Sigmoid colon (tissue), 4 donors: ENCODE data around the gene CDH13.

Experiments used
- CTCF ChIP-seq, 4 experiments: fragments of 450-650 bp in 3 of 4; fragments of 200-600 bp in 1 of 4; IDR thresholded peaks; one replicate each; pipeline ENCODE4 v1.5.1; 2016 to 2019; ENCODE audit warnings: antibody characterized with exemption in 4 of 4, mild to moderate bottlenecking in 3 of 4, moderate library complexity in 2 of 4
- POLR2AphosphoS5 ChIP-seq, 4 donors: sonication (generic); formaldehyde crosslinking; IDR thresholded peaks; one replicate each; pipeline ENCODE4 v1.6.1; 2017; ENCODE audit warnings: antibody characterized with exemption in 4 of 4

GRCh38 chr16:82631701-82632685 is 5.2 kb downstream of the CDH13 start:
- TF ChIP-seq CTCF (IDR thresholded peaks at IDR 0.05) (no peak), POLR2AphosphoS5 (IDR thresholded peaks at IDR 0.05) (no peak)
